ENCODE measurements around the gene MDFIC.

The MDFIC gene

GRCh38 chr7:115033917-115034459 is 112.1 kb downstream of the MDFIC start:
- no peak for TF ChIP-seq CTCF (IDR thresholded peaks at IDR 0.05)

- TF ChIP-seq CTCF (IDR thresholded peaks at IDR 0.05) = no peak
Measured at GRCh38 chr7:115034515-115034914, 112.6 kb downstream of the MDFIC start.

DNA sequence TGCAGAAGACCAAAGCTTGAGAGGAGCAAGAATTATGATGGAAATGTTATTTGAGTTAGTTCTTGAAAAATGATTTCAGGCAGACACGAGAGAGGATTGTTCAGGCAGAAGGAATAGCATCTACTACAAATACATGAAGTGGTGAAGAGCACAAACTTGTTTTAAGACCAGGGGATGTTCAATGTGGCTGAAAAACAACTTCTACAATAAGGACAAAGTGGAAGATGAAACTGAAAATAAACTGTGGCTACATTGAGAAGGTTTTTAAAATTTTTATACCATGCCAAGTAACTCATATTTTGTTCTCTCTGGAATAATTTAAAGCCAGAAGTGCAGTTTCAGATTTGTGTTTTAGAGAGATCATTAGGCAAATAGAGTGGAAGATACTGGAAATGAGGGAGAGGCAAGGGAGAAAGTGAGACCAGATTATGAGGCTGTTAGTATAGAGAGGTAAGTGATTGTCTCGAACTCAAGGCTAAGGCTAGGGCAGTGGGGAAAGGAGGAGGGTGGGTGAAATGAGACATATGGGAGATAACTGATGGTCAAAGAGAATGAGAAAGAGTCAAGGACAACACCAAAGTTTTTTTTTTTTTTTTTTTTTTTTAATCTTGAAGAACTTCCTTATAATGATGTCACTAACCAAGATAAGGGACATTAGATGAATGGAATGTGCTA is 115.4 kb downstream of the MDFIC start:
- TF ChIP-seq CTCF (IDR thresholded peaks at IDR 0.05) = no peak

DNA sequence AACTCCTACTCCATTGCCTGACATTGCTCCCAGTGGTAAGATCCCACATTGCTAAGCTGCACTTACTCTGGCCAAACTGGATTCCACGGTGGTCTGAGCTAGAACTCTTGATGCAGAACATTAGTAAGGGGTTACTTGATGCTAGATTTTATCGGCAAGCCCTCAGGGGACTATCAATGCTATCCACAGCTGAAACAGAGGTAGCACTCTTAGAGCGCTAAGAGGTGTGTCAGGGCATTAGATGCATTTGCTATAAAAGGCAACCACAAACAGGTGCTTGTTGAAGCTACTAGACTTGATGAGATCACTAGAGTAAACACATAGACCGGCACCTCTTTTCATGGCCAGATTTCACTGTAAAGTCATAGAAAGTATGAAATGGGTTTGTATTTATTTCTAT is 116.3 kb downstream of the MDFIC start:
- no peak for TF ChIP-seq CTCF (IDR thresholded peaks at IDR 0.05)

DNA sequence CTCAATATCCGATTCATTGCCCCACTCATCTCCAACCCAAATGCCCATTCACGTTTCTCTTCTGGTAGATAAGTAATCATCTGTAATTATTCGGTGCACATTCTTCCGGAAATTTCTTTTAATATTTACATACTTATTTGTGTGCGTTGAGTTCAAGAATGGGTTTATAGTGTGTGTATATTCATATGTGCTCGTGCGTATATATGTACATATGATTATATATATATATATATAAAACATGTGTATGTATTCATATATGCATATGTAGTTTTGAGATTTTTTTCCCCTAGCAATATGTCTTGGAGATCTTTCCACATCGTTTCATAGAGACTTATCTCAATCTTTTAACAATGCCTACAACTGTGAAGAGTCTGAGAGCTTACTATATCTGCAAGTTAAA is 118.2 kb downstream of the MDFIC start:
- no peak for TF ChIP-seq CTCF (IDR thresholded peaks at IDR 0.05)

DNA sequence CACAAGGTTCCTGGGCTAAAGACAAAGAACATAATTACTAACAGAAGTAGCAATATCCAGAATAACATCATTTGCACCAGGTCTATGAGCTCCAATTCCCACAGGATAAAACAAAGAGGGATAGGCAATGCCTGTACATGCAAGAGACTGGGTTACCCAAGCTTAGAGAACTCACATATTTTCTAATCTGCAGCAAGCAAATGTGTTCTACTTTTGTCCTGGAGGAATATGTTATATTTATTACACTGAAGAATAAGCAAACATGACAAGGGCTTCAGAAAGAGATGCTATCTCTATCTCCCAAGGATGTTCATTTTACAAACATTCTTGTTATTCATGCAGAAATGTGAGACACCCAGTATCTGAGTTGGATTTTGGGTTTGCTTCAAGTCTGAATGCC is 118.6 kb downstream of the MDFIC start:
- no peak for TF ChIP-seq CTCF (IDR thresholded peaks at IDR 0.05)

DNA sequence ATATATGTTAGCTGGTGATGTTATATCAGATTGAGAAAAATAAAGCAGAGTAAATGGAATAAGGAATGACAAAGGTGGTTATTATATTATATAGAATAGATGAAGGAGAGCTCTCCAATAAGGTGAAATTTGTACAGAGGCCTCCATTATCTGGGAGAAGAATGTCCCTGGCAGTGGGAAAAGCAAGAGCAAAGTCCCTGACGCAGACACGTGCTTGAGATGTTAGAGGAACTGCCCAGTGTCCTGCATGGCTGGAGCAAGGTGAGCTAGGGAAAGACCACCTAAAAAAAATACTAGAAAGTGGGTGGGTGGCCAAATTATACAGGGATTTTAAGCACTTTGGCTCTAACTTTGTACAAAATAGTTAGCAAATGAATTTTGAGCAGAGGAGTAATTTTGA is 120.7 kb downstream of the MDFIC start:
- no peak for TF ChIP-seq CTCF (IDR thresholded peaks at IDR 0.05)

DNA sequence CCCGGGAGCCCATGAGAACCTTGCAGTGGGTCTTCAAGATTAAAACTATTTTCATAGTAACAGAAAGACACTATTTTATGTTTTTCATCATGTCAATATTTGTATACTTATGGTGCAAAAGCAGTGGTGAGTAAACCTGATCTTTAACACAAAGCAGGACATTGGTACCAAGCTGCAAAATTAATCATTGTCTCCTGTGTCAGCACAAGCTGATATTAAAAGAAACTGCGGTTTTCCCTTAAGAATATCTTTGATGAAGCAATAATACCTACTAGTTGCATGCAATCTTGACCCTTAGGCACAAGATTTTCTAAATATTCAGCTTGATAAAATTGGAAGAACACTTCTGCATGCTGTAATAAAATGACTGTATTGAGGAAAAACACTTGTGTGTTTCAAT is 121.7 kb downstream of the MDFIC start:
- no peak for TF ChIP-seq CTCF (IDR thresholded peaks at IDR 0.05)
